Mesothelial cell of epicardium (in vitro differentiated cells): Measurements from ENCODE around the gene TAPBPL. TPM values are rescaled to one million over a fixed set of nuclear protein-coding genes. Genes with fewer than 3 reads are reported as not detected.
"Not testable (repeated sequence)": the region's sequence is repeated elsewhere in the genome, so short reads cannot be mapped to it uniquely, and the experiment has no call there.

Source experiments
- DNase-seq, 2 experiments: peaks; one replicate each; pipeline ENCODE4 v3.0.0; 2021; ENCODE audit warnings: low spot score in 2 of 2; ENCODE audit not compliant: unreplicated experiment in 2 of 2
- H3K27ac Mint-ChIP-seq: 2 replicates; pipeline ENCODE4 v1.8.0; 2021; ENCODE audit warnings: mixed read lengths
- H3K27me3 Mint-ChIP-seq: 2 replicates; pipeline ENCODE4 v1.8.0; 2021; ENCODE audit warnings: low read depth, mixed read lengths
- H3K36me3 Mint-ChIP-seq: 2 replicates; pipeline ENCODE4 v1.8.0; 2021; ENCODE audit warnings: mixed read lengths
- H3K4me1 Mint-ChIP-seq: 2 replicates; pipeline ENCODE4 v1.8.0; 2021; ENCODE audit warnings: mixed read lengths
- H3K4me3 Mint-ChIP-seq: 2 replicates; pipeline ENCODE4 v1.8.0; 2021; ENCODE audit warnings: mild to moderate bottlenecking, moderate library complexity, mixed read lengths
- H3K9me3 Mint-ChIP-seq: 2 replicates; pipeline ENCODE4 v1.8.0; 2021; ENCODE audit warnings: mixed read lengths
- total RNA-seq: library from RNA; stranded (reverse); gene quantifications from 3 replicates; pipeline ENCODE4 v1.2.1, GENCODE V29; 2021
- TF ChIP-seq, protein P1 (sequence below): fragments of 200-600 bp; sonication (generic); IDR thresholded peaks from one replicate; pipeline ENCODE4 v1.5.0; 2021; ENCODE audit warnings: antibody characterized with exemption; ENCODE audit not compliant: unreplicated experiment

The TAPBPL gene
- total RNA-seq, 1 donor from 2014 or later, result 2.6 TPM

DNA sequence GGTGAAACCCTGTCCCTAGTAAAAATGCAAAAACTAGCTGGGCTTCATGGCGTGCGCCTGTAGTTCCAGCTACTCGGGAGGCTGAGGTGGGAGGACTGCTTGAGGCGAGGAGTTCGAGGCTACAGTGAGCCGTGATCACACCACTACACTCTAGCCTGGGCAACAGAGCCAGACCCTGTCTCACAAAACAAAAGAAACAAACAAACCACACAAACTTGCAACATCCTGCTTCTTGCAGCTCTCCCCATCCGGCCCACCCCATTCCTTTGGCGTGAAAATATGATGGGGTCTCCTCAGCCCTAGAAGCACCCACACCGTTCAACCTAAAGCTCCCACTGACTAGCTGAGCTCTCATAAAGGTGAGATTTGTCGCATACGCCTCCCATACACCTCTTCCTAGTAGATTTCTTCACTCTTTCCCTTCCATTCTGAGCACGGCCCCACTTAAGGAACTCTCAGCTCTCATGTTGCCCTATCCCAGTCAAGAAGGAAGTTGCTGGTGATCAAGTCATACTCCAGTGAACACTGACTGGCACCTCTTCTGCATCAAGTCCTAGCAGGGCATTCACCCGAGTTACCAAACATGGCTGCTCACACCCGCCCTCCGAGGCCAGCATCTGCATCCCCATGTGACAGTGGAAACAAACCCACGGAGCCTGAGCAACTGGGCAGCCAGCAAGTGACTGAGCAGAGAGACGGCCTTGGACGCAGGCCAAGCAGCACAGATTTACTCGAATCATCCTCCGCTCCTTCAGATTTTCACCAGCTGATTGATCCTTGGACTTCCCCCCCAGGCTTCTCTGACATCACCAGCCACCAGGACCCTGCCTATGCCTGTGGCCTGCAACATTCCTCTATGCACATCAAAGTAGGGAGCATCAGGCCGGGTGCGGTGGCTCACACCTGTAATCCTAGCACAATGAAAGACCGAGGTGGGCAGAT lies 26.0 kb upstream of the TAPBPL start:
- no peaks in the 10 kb centered on the region for H3K36me3 Mint-ChIP-seq
- H3K4me3 Mint-ChIP-seq, result no peak overlapping the region
- no peaks in the 10 kb centered on the region for H3K9me3 Mint-ChIP-seq
- H3K27me3 Mint-ChIP-seq, result no peaks in the 10 kb centered on the region
- H3K27ac Mint-ChIP-seq, result no peak overlapping the region
- TF ChIP-seq, protein P1, sequence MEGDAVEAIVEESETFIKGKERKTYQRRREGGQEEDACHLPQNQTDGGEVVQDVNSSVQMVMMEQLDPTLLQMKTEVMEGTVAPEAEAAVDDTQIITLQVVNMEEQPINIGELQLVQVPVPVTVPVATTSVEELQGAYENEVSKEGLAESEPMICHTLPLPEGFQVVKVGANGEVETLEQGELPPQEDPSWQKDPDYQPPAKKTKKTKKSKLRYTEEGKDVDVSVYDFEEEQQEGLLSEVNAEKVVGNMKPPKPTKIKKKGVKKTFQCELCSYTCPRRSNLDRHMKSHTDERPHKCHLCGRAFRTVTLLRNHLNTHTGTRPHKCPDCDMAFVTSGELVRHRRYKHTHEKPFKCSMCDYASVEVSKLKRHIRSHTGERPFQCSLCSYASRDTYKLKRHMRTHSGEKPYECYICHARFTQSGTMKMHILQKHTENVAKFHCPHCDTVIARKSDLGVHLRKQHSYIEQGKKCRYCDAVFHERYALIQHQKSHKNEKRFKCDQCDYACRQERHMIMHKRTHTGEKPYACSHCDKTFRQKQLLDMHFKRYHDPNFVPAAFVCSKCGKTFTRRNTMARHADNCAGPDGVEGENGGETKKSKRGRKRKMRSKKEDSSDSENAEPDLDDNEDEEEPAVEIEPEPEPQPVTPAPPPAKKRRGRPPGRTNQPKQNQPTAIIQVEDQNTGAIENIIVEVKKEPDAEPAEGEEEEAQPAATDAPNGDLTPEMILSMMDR, result no peak
- DNase-seq, result no peak
- H3K4me1 Mint-ChIP-seq, result peaks cover 10% of the 10 kb centered on the region

DNA sequence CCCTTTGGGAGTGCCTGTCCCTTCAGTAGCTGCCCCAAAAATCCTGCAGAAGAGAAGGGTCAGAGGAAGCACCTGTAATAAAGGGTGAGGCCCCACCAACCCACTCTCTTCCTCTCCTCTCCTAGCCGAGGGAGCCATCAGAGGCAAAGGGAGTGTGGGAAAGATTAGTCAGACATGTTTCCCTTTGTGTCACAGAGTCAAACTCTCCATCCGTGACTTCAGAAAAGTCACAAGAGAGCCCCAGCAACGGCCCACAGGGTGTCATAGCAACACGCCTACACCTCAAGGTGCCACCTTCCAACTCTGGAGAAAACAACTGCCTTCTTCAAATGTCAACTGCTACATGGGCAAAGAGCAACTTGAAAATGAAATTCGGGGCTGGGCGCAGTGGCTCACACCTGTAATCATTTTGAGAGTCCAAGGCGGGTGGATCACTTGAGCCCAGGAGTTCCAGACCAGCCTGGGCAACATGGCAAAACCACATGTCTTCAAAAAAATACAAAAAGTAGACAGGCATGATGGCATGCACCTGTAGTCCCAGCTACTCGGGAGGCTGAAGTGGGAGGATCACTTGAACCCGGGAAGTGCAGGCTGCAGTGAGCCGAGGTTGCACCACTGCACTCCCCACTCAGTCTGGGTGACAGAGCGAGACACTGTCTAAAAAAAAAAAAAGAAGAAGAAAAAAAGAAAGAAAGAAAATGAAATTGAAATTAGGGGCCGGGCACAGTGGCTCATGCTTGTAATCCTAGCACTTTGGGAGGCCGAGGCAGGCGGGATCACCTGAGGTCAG lies 24.8 kb upstream of the TAPBPL start:
- H3K4me1 Mint-ChIP-seq, result peaks cover 14% of the 10 kb centered on the region
- no peak overlapping the region for H3K4me3 Mint-ChIP-seq
- H3K9me3 Mint-ChIP-seq, result no peaks in the 10 kb centered on the region
- TF ChIP-seq, protein P1, result no peak
- no peaks in the 10 kb centered on the region for H3K36me3 Mint-ChIP-seq
- DNase-seq, result no peak
- no peak overlapping the region for H3K27ac Mint-ChIP-seq
- no peaks in the 10 kb centered on the region for H3K27me3 Mint-ChIP-seq

DNA sequence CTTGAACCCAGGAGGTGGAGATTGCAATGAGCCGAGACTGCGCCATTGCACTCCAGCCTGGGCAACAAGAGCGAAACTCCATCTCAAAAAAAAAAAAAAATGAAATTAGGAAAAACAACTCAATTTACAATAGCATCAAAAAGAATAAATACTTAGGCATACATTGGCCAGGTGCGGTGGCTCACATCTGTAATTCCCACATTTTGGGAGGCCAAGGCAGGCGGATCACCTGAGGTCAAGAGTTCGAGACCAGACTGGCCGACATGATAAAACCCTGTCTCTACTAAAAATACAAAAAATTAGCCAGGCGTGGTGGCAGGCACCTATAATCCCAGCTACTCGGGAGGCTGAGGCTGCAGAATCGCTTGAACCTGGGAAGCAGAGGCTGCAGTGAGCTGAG lies 24.0 kb upstream of the TAPBPL start:
- not testable (repeated sequence) for H3K27me3 Mint-ChIP-seq, DNase-seq, H3K4me3 Mint-ChIP-seq, H3K36me3 Mint-ChIP-seq, H3K27ac Mint-ChIP-seq, H3K9me3 Mint-ChIP-seq
- peaks cover 14% of the 10 kb centered on the region for H3K4me1 Mint-ChIP-seq

DNA sequence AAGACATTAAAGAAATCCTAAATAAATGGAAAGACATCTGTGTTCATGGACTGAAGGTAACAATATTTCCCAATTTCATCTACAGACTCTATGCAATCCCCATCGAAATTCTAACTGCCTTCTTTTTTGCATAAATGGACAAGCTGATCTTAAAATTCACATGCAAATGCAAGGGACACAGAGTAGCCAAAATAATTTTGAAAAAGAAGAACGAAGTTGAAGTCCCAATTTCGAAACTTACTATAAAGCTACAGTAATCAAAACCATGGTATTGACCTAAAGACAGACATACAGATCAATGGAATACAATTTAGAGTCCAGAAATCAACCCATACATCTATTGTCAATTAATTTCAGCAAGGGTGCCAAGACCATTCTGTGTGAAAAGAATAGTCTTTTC lies 23.5 kb upstream of the TAPBPL start:
- H3K27me3 Mint-ChIP-seq, result no peaks in the 10 kb centered on the region
- no peak overlapping the region for H3K4me3 Mint-ChIP-seq
- no peaks in the 10 kb centered on the region for H3K36me3 Mint-ChIP-seq
- TF ChIP-seq, protein P1, result no peak
- H3K9me3 Mint-ChIP-seq, result no peaks in the 10 kb centered on the region
- H3K27ac Mint-ChIP-seq, result no peak overlapping the region
- DNase-seq, result no peak
- peaks cover 14% of the 10 kb centered on the region for H3K4me1 Mint-ChIP-seq

DNA sequence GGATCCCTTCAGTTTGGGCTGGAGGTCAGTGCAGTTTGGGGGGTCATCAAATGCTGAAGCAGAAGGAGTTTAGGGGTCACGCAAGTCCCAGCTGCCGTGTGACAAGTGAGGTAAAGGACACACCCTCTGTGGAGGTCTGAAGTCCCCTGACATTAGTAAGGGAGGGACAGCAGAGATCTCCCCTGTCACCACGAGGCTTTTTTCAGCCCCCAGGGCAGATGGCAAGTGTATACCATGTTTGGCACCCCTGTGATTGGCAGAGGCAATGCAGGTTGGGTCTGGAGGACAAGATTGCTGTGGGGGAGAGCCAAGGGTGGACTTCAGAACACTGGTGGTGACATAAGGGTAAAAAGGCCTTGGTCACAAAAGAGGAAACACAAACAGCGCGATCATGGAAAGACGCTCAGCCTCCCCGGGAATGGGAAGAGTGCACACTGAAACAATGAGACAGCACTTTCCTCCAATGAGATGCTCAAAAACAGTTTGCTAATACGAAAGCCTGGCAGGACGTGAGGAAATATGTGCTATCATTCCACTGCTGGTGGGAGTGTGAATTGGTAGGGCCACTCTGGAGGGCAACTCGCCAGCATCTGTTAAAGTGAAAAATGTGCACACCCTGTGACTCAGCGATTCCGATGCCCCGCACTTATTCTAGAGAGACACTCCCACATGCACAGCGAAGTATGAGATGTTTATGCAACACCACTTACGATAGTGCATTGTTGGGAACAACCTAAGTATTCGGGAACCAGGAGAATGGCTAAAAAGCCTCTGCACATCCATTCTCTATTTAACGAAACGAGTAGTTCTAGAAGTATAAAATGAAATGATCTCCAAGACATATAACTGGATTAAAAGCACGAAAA lies 21.5 kb upstream of the TAPBPL start:
- H3K4me3 Mint-ChIP-seq, result peak overlapping the region; percentile 1
- H3K36me3 Mint-ChIP-seq, result no peaks in the 10 kb centered on the region
- H3K9me3 Mint-ChIP-seq, result no peaks in the 10 kb centered on the region
- H3K4me1 Mint-ChIP-seq, result peaks cover 16% of the 10 kb centered on the region
- H3K27ac Mint-ChIP-seq, result peak overlapping the region; percentile 75
- H3K27me3 Mint-ChIP-seq, result no peaks in the 10 kb centered on the region
- TF ChIP-seq, protein P1, result no peak
- DNase-seq, result peak; percentile 45 to 70
